Measurements from ENCODE around the gene CENPF. TPM values are rescaled to one million over a fixed set of nuclear protein-coding genes. Genes with fewer than 3 reads are reported as not detected.
"Not testable (repeated sequence)": the region's sequence is repeated elsewhere in the genome, so short reads cannot be mapped to it uniquely, and the experiment has no call there.

The CENPF gene
- total RNA-seq, 4 donors from 2014 or later, result 0.25 to 1.9 (median 0.92) TPM

DNA sequence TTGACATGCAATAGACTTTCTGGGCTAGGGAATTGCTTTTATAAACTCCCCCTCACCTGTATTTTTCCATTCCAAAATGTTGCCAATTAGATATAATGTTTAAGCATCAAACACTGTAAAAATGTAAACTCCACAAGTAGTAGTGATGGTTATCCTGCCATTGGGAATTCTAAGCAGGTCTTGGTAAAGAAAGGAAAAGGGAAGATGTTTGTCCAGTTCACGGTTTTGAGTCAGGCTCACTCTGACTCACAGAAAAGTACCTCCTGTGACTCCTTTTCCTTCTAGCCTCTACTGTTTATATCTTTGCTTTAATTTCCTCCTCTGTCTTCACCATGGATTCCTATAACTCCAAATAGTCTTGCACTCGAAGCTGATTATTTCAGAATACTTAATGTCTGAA, 32.6 kb upstream of the CENPF start:
- no peak overlapping the region for H3K4me3 ChIP-seq
- no peaks in the 10 kb centered on the region for H3K27me3 ChIP-seq
- no peaks in the 10 kb centered on the region for H3K36me3 ChIP-seq
- H3K9me3 ChIP-seq, result no peaks in the 10 kb centered on the region
- no peak overlapping the region for H3K27ac ChIP-seq
- no peak for DNase-seq
- in situ Hi-C loops (cut with MboI; ENCODE audit: low sequenced_read_pairs in 4 of 4) (no loop called here), intact Hi-C loops (cut with DNase I; ENCODE audit: low total_unique reads) (no loop called here)
- ATAC-seq, result no peak
- TF ChIP-seq, protein P1, sequence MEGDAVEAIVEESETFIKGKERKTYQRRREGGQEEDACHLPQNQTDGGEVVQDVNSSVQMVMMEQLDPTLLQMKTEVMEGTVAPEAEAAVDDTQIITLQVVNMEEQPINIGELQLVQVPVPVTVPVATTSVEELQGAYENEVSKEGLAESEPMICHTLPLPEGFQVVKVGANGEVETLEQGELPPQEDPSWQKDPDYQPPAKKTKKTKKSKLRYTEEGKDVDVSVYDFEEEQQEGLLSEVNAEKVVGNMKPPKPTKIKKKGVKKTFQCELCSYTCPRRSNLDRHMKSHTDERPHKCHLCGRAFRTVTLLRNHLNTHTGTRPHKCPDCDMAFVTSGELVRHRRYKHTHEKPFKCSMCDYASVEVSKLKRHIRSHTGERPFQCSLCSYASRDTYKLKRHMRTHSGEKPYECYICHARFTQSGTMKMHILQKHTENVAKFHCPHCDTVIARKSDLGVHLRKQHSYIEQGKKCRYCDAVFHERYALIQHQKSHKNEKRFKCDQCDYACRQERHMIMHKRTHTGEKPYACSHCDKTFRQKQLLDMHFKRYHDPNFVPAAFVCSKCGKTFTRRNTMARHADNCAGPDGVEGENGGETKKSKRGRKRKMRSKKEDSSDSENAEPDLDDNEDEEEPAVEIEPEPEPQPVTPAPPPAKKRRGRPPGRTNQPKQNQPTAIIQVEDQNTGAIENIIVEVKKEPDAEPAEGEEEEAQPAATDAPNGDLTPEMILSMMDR (IDR thresholded peaks at IDR 0.05 in 4 of 5, conservative IDR thresholded peaks at IDR 0.05 in 1 of 5), result no peak
- TF ChIP-seq POLR2A (IDR thresholded peaks at IDR 0.05), result no peak
- H3K4me1 ChIP-seq, result peaks cover 4 to 23% of the 10 kb centered on the region in 2 donors

DNA sequence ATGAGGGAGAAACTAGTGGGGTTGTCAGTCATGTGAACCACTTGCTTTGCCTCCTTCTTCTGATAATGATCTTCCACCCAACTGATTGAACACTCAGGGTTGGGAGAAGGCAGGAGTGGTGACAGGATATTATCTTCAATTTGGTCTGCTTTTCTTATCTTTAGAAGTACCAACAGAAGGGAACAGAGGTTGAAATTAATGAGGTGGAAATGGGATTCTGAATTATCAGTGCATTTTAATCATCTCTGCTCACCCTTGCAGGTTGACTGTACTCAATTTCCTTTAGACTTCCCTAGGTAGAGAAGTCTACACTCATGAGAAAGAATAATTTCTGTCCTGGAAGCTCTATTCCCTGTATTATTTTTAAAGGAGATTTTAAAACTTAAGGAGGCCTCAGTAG, 31.7 kb upstream of the CENPF start:
- H3K27ac ChIP-seq, result no peak overlapping the region
- TF ChIP-seq, protein P1 (IDR thresholded peaks at IDR 0.05 in 4 of 5, conservative IDR thresholded peaks at IDR 0.05 in 1 of 5), result no peak
- TF ChIP-seq POLR2A (IDR thresholded peaks at IDR 0.05), result no peak
- no peak overlapping the region for H3K4me3 ChIP-seq
- DNase-seq (no peak), ATAC-seq (no peak)
- in situ Hi-C loops (cut with MboI; ENCODE audit: low sequenced_read_pairs in 4 of 4) (no loop called here), intact Hi-C loops (cut with DNase I; ENCODE audit: low total_unique reads) (no loop called here)
- H3K9me3 ChIP-seq, result peaks cover 0 to 5% (median 0%) of the 10 kb centered on the region in 3 donors
- no peaks in the 10 kb centered on the region for H3K36me3 ChIP-seq
- H3K4me1 ChIP-seq, result peaks cover 4 to 23% of the 10 kb centered on the region in 2 donors
- no peaks in the 10 kb centered on the region for H3K27me3 ChIP-seq

DNA sequence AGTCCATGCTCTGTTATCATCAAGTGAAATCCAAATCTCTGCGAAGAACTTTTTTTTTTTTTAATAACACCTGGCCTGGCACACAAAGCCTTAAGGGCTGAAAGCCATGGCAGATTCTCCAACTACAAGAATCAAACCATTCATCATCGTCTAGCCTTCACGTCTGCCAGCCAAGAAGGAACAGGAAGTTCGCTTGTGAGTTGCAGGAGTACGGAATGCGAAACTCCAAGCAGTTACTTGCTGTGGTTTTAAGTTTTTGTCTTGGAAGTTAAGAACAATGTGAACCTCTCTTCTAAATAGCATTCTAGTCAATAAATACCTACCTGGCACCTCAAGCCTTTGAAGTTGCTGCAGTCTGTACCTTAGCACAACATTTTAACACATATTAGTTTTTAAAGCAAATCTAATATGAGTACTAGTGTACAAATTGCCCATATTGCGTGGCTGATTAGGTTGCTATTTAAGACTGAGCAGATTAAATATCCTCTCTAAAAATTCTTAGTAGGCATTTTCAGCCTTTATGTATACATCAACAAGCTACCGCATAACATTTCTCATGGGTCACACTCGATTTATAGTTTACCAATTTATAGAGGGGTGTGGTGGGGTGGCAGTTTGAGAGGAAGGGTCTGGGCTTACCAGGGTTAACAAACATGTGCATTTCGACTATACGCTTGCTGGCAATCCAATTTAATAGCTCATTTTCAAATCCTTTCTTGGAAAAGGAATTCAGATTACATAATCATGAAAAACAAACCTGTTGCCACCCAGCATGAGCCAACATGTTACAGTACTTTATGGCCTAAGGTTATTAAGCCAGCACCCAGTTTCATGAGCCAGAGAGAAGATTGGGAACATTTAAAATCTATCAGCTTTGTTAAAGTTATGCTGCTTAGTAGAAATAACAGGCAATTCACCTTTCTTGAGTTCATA, 29.3 kb upstream of the CENPF start:
- Histone ChIP-seq H3K4me1 (peaks cover 4 to 23% of the 10 kb centered on the region in 2 donors), H3K27me3 (no peaks in the 10 kb centered on the region), H3K9me3 (peaks cover 0 to 6% (median 0%) of the 10 kb centered on the region in 3 donors), H3K4me3 (no peak overlapping the region), H3K36me3 (no peaks in the 10 kb centered on the region), H3K27ac (peak overlapping the region; percentile 34 to 77 (median 44))
- DNase-seq, result no peak
- intact Hi-C loops (cut with DNase I; ENCODE audit: low total_unique reads) (no loop called here), in situ Hi-C loops (cut with MboI; ENCODE audit: low sequenced_read_pairs in 4 of 4) (no loop called here)
- TF ChIP-seq, protein P1 (IDR thresholded peaks at IDR 0.05 in 4 of 5, conservative IDR thresholded peaks at IDR 0.05 in 1 of 5), result no peak
- no peak for TF ChIP-seq POLR2A (IDR thresholded peaks at IDR 0.05)
- ATAC-seq, result peak; percentile 82 to 87

DNA sequence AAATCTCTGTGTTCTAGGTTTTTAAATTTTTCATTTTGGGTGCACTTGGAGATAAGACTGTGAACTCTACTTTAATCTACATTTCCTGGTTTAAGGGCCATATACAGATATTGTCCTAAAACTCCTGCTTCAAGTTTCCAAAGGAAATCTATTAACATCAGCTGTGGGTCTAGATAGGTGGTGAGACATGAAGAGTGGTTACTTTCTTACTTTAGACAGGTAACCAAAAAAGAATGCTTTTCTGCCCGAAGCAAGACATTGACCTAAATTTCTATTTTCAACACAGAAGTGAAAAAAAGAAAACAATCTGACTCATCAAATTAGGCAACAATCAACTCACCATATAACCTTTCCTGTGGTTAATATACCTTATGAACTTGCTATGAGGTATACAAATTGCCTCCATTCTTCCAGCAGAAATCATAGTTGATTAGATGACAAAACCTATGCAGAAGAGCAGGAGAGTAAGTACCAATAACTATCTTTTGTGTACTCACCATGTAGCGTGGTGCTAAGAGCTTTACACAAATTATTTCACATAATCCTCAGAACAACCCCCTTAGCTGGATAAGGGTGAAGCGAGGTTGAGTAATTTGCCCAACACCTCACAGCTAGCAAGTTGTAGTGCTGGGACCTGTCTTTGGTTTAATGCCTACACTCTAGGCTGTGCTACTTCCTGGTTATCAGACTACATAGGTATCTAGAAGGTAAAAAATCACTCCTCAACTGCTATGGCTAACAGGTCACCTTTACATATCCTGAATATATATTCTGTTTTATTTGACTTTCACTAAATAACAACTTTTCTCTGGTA, 28.2 kb upstream of the CENPF start:
- Histone ChIP-seq H3K9me3 (peaks cover 0 to 6% (median 0%) of the 10 kb centered on the region in 3 donors), H3K4me1 (peaks cover 4 to 23% of the 10 kb centered on the region in 2 donors), H3K27me3 (no peaks in the 10 kb centered on the region), H3K4me3 (no peak overlapping the region), H3K36me3 (no peaks in the 10 kb centered on the region), H3K27ac (peak overlapping the region in 3 of 4 donors; percentile 40 to 77 (median 49))
- ATAC-seq, result no peak
- in situ Hi-C loops (cut with MboI; ENCODE audit: low sequenced_read_pairs in 4 of 4), result loop anchor here (25.0 kb wide), 1 partner anchor 363 kb away; no protein-coding TSS in a partner anchor
- TF ChIP-seq, protein P1 (IDR thresholded peaks at IDR 0.05 in 4 of 5, conservative IDR thresholded peaks at IDR 0.05 in 1 of 5), result no peak
- TF ChIP-seq POLR2A (IDR thresholded peaks at IDR 0.05), result no peak
- intact Hi-C loops (cut with DNase I; ENCODE audit: low total_unique reads), result no loop called here
- DNase-seq, result no peak

DNA sequence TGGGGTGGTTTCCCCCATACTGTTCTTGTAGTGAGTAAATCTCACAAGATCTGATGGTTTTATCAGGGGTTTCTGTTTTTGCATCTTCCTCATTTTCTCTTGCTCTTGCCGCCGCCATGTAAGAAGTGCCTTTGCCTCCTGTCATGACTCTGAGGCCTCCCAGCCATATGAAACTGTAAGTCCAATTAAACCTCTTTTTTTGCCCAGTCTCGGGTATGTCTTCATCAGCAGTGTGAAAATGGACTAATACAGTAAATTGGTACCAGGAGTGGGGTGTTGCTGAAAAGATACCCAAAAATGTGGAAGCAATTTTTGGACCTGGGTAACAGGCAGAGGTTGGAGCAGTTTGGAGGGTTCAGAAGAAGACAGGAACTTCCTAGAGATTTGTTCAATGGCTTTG, 26.9 kb upstream of the CENPF start:
- intact Hi-C loops (cut with DNase I; ENCODE audit: low total_unique reads); H3K36me3 ChIP-seq; ATAC-seq; H3K9me3 ChIP-seq; H3K27ac ChIP-seq; H3K27me3 ChIP-seq; DNase-seq: not testable (repeated sequence)
- Histone ChIP-seq H3K4me1 (peaks cover 4 to 23% of the 10 kb centered on the region in 2 donors), H3K4me3 (peak overlapping the region in 1 of 4 donors; percentile 15)
- in situ Hi-C loops (cut with MboI; ENCODE audit: low sequenced_read_pairs in 4 of 4), result loop anchor here (25.0 kb wide), 1 partner anchor 364 kb away; no protein-coding TSS in a partner anchor
